GM12878 (cell line): ENCODE measurements around the gene EMP2.

Experiments
- EGR1 ChIP-seq, 2 experiments: IDR thresholded peaks; 1 replicate in 1 of 2; 2 replicates in 1 of 2; pipeline ENCODE4 v1.6.1; 2011 to 2012; ENCODE audit warnings: low read depth in 2 of 2, low read length in 2 of 2, borderline replicate concordance in 1 of 2, mild to moderate bottlenecking in 1 of 2, moderate library complexity in 1 of 2
- ELK1 ChIP-seq: IDR thresholded peaks from 2 replicates; pipeline ENCODE4 v1.6.1; 2012; ENCODE audit warnings: low read depth, low read length, improper control_type of control experiment
- FOS ChIP-seq: IDR thresholded peaks from 3 replicates; pipeline ENCODE4 v1.6.1; 2011; ENCODE audit warnings: borderline replicate concordance; ENCODE audit not compliant: insufficient read length; ENCODE audit errors: extremely low read depth
- JUNB ChIP-seq: IDR thresholded peaks from 2 replicates; pipeline ENCODE4 v1.6.1; 2016; ENCODE audit warnings: antibody characterized with exemption, mild to moderate bottlenecking
- NFYA ChIP-seq: IDR thresholded peaks from 2 replicates; pipeline ENCODE4 v1.6.1; 2011; ENCODE audit warnings: low read depth, mild to moderate bottlenecking, low read length, improper control_type of control experiment, borderline replicate concordance
- SMAD1 ChIP-seq: fragments of 450-650 bp; IDR thresholded peaks from 2 replicates; pipeline ENCODE4 v1.6.1; 2018; ENCODE audit warnings: mild to moderate bottlenecking, low read depth; ENCODE audit not compliant: partially characterized antibody
- ZNF207 ChIP-seq: fragments of 450-650 bp; IDR thresholded peaks from 2 replicates; pipeline ENCODE4 v1.6.1; 2014; ENCODE audit warnings: antibody characterized with exemption, mild to moderate bottlenecking, borderline replicate concordance
- TF ChIP-seq, protein P1 (sequence below): IDR thresholded peaks from 2 replicates; pipeline ENCODE4 v1.6.1; 2011; ENCODE audit warnings: low read depth, low read length, improper control_type of control experiment, borderline replicate concordance

GRCh38 chr16:10617662-10618420 lies 37.4 kb upstream of the EMP2 start:
- no peak for TF ChIP-seq ELK1
- no peak for TF ChIP-seq NFYA
- TF ChIP-seq, protein P1, sequence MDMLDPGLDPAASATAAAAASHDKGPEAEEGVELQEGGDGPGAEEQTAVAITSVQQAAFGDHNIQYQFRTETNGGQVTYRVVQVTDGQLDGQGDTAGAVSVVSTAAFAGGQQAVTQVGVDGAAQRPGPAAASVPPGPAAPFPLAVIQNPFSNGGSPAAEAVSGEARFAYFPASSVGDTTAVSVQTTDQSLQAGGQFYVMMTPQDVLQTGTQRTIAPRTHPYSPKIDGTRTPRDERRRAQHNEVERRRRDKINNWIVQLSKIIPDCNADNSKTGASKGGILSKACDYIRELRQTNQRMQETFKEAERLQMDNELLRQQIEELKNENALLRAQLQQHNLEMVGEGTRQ: no peak
- TF ChIP-seq FOS: no peak
- no peak for TF ChIP-seq JUNB
- no peak for TF ChIP-seq ZNF207
- no peak for TF ChIP-seq SMAD1
- no peak for TF ChIP-seq EGR1 (IDR thresholded peaks at IDR 0.05; ENCODE audit: borderline replicate concordance in 1 of 2, low read depth in 2 of 2, low read length in 2 of 2)
